Limb (tissue), 2 donors: Measurements from ENCODE around the gene ANKRD31.
"Not testable (repeated sequence)": the region's sequence is repeated elsewhere in the genome, so short reads cannot be mapped to it uniquely, and the experiment has no call there.

Experiments used
- DNase-seq, 2 donors: peaks; one replicate each; pipeline ENCODE4 v3.0.0-alpha.2; 2016; ENCODE audit errors: extremely low spot score in 2 of 2

ANKRD31 gene

GRCh38 chr5:75142566-75143136 lies 94.0 kb downstream of the ANKRD31 start:
- no peak for DNase-seq

DNA sequence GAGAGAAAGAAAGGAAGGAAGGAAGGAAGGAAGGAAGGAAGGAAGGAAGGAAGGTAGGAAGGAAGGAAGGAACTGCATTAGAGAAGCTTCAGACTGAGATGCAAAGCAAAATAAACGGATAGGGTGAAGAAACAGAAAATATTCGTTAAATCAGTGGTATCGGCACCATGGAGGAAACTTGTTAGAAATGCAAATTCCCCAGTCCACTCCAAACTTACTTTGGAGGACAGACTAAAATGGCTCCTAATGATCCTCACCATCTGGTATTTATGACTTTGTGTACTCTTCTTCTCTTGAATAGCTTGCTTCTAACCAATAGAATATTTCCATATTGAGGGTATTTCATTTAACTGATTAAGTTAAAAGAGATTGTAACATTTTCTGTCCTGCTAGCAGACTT lies 96.4 kb downstream of the ANKRD31 start:
- no peak for DNase-seq

DNA sequence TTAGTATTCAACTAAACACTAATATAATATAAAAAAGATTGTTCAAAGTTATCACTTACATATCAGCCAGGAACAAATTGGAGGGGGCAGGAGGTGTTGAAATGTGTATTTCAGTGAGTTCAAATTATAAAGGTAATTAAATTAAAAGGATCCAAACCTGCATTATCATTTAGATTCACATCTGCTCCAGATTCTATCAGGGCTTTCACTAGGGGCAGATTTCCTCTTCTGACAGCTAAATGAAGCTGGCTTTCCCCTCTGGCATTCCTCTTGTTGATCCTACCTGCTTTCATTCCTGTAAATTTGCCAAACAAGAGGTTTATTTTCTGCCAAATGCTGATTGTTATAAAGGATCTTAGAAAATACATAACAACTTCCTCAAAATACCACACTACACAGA lies 98.0 kb downstream of the ANKRD31 start:
- no peak for DNase-seq

DNA sequence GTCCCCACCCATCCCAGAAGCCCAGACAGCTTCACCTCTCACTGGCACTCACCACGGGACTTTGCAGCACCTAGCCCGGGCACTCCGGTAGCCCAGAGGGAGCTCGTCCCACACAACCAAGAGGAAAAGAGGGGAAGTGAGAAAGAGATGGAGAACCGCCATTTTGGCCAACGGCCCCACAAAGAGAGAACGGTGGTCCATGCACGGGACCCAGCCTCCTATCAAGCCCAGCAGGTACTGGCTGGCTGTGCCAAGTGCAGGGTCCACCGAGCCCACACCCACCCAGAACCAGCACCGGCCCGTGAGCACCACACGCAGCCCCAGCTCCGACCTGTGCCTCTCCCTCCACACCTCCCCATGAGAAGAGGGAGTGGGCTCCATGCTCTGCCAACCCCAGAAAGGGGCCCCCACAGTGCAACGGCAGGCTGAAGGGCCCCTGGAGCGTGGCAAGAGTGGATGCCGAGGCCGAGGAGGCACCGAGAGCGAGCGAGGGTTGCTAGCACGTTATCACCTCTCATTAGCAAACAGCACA lies 105.8 kb downstream of the ANKRD31 start:
- no peak for DNase-seq

- DNase-seq: no peak
These were observed 119.8 kb downstream of the ANKRD31 start for GRCh38 chr5:75116856-75117255.

- not testable (repeated sequence) for DNase-seq
These were observed 122.4 kb downstream of the ANKRD31 start for GRCh38 chr5:75114311-75114710.

DNA sequence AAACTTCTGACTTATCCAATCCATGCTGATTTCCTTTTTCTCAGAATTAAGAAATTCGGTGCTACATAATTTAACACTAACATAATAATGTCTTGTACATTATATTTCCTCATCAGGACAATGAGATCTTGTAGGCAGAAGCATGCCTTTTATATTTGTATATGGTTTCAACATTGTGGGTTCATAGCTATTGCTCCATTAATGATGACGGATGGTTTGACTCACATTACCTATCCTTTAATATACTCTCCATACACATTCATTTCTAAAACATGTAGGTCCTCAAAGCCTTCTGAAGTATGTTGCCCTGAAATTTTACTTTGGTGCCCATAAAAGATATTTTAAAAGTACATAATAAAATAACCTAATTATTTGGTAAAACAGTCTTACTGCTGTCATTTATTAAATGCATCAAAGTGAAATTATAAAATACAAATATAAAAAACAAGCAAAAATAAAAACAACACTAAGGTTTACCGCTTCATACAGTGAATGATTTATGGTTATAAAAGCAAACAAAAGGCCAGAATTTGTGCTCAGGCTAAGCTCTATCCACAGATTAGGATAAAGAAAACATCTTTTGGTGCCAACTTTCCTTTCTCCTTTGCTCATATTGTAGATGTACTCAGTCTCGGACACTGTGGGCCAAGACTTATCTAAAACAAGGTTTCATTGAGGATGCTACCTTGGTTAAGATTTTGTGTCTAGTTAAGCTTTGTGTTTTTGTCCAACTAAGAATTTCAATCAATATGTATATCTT lies 123.1 kb downstream of the ANKRD31 start:
- DNase-seq: no peak

- DNase-seq: no peak
These were observed 127.6 kb downstream of the ANKRD31 start for GRCh38 chr5:75108931-75109596.

GRCh38 chr5:75108515-75108914 lies 128.2 kb downstream of the ANKRD31 start:
- no peak for DNase-seq

- not testable (repeated sequence) for DNase-seq
These were observed 140.7 kb downstream of the ANKRD31 start for GRCh38 chr5:75095956-75096355.

DNA sequence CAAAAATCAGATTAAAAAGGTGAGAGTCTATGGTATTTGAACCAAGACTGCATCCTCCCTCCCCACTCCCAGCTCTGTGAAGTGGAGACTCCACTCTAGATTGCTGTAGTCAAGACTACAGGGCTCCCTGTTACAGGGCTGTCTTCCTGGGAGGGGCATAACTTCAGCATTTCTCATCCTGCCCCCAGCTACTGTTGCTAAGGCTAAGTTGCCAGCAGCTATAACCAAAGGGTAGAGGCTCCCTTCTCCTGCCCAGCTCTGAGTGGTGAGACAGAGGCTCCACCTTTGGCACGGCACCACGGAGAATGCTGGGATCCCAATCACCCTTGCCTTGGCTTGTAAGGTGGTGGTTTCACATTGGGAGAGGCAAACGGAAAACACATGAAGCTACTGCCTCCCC lies 145.1 kb downstream of the ANKRD31 start:
- DNase-seq: no peak

GRCh38 chr5:75089662-75090061 lies 147.0 kb downstream of the ANKRD31 start:
- DNase-seq: no peak

DNA sequence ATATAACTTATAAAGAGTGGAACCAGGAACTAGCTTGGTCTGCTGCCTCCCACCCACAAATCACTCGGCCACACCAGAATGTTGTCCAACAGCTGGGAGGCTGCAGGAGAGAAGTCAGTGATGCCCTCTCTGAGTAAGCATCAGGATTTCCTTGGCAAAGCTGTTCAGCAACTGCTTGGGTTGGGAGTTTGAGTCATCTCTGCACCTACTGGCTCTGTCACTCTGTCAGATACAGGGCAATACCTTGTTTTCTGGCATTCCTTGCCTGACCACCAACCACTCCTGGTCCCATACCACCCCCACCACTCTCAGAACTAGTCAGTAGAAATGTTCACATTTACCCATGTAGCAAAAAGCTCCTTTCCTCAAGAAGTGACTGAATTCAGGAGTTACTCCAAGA lies 147.5 kb downstream of the ANKRD31 start:
- DNase-seq: no peak

- DNase-seq: no peak
These were observed 148.0 kb downstream of the ANKRD31 start for GRCh38 chr5:75088648-75089047.

GRCh38 chr5:75081510-75081909 lies 155.2 kb downstream of the ANKRD31 start:
- DNase-seq: no peak

DNA sequence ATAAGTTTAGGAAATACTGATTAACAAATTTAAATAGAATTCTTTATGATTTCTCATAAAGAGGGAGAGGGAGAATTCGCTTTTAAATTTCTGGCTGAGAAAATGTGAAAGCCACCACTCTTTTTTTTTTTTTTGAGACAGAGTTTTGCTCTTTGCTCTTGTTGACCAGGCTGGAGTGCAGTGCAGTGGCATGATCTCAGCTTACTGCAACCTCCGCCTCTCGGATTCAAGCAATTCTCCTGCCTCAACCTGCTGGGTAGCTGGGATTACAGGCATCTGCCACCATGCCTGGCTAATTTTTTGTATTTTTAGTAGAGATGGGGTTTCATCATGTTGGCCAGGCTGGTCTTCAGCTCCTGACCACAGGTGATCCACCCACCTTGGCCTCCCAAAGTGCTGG lies 157.3 kb downstream of the ANKRD31 start:
- DNase-seq: not testable (repeated sequence)

GRCh38 chr5:75078027-75078426 lies 158.7 kb downstream of the ANKRD31 start:
- DNase-seq: no peak

DNA sequence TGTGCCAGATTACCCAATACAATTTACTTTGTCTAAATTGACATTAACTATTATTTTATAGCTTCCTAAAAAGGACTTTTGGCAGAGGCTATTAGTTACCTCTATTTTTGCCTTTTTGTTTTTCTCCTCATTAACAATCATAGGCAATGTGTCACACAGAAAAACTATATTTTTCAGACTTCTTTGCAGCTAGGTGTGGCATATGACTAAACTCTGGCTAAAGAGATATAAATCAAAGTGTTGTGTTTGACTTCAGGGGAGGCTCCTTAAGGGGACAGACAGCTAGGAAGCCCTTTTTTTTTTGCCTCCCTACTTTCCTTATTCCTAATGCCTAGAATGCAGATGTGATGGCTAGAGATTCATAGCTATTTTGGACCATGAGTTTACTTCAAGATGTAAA lies 164.6 kb downstream of the ANKRD31 start:
- no peak for DNase-seq

DNA sequence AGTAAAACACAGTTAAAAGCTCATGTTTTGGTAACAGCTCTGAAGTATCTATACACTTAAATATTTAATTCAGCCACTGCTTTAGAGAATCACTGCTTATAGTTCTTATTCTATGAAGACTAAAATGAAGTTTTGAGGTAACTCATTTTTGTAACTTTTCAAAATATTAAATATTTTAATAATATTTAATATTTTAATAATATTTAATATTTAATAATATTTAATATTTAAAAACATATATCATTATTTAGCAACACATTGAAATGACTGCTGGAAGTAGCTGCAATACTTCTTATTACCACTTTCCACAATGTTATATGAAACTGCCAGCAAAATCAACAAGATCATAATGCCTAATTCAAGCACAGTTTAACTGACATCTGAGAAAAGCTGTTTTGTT lies 165.6 kb downstream of the ANKRD31 start:
- DNase-seq: no peak

- DNase-seq: no peak
These were observed 169.2 kb downstream of the ANKRD31 start for GRCh38 chr5:75067434-75067833.

- DNase-seq: no peak
These were observed 173.7 kb downstream of the ANKRD31 start for GRCh38 chr5:75062925-75063531.

DNA sequence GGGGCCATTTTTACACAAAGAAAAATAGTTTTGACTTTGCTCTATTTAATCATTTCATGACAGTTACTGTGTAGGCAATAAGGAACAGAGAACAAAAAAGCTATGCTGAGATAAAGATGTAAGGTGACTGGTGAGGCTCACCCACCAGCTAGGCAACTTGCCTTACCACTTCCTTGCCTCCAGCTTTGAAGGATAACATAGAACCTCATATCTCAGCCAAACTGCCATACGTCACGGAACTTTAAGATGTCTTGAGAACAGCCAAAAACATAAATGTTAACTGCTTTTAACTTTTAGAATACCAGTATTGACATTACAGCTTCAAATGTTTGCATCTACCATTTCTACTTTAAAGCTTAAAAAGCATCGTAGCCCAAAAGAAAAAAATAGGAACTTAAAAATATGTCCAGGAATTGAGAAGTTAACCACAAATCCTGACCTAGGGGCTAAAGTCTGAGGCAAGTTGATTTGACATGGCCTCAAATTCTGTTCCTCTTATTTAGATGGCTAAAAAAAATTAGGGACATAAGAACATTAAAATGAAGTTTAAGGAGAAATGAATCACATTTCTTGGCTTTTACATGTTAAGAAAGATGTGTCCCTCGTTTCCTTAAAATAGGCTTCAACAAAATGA lies 176.6 kb downstream of the ANKRD31 start:
- no peak for DNase-seq
